ENCODE results near the gene CEP192. TPM values are rescaled to one million over a fixed set of nuclear protein-coding genes. Genes with fewer than 3 reads are reported as not detected.

The CEP192 gene
- total RNA-seq, 2 donors from 2014 or later = 20.1 to 27.2 TPM

GRCh38 chr18:13007248-13007560, 16.0 kb downstream of the CEP192 start:
- ATAC-seq (ENCODE audit: insufficient number of reproducible peaks, low FRiP score, low read depth) (no peak), DNase-seq (ENCODE audit: low spot score) (no peak)
- Histone ChIP-seq H3K4me3 (no peak overlapping the region), H3K36me3 (peaks cover 12% of the 10 kb centered on the region), H3K27ac (no peak overlapping the region), H3K9me3 (no peaks in the 10 kb centered on the region), H3K4me1 (ENCODE audit: control insufficient read depth in 1 of 2, low read depth in 2 of 2) (no peaks in the 10 kb centered on the region), H3K27me3 (replicated peaks; ENCODE audit: insufficient read depth) (no peaks in the 10 kb centered on the region)
- no peak for TF ChIP-seq CTCF (IDR thresholded peaks at IDR 0.05)

DNA sequence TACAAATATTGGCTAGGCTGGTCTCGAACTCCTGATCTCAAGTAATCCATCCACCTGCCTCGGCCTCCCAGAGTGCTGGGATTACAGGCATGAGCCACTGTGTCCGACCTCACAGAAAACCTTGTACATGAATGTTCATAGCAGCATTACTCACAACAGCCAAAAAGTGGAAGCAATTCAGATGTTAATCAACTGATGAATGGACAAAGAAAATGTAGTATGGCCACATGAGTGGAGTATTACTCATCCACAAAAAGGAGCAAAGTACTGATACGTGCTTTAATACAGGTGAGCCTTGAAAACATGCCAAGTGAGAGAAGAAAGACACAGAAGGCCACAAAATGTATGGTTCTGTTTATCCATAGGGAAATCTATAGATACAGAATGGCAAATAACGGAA, 20.6 kb downstream of the CEP192 start:
- H3K27me3 ChIP-seq (replicated peaks; ENCODE audit: insufficient read depth) = no peaks in the 10 kb centered on the region
- no peak overlapping the region for H3K4me3 ChIP-seq
- no peaks in the 10 kb centered on the region for H3K4me1 ChIP-seq (ENCODE audit: control insufficient read depth in 1 of 2, low read depth in 2 of 2)
- peaks cover 33% of the 10 kb centered on the region for H3K36me3 ChIP-seq
- TF ChIP-seq CTCF (IDR thresholded peaks at IDR 0.05) = no peak
- H3K9me3 ChIP-seq = no peaks in the 10 kb centered on the region
- H3K27ac ChIP-seq = no peak overlapping the region
- no peak for ATAC-seq (ENCODE audit: insufficient number of reproducible peaks, low FRiP score, low read depth)
- DNase-seq (ENCODE audit: low spot score) = no peak

DNA sequence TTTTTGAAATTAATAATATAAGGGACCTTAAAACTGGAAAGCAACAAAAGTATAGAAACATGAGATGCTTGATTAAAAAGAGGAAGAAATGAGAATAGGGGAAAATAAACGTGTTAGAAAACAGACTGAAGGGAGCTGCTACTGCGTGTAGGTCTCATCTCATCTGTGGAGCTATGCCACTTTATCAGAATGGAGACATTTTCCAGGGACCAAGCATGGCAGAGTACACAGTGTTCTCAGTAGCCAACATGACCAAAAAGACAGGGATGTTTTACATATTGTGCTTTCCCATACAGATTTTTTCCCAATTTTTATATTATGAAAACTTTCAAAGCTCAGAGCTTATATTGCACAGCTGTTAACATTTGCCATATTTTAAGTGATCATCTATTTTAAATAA, 23.1 kb downstream of the CEP192 start:
- no peaks in the 10 kb centered on the region for H3K27me3 ChIP-seq (replicated peaks; ENCODE audit: insufficient read depth)
- TF ChIP-seq CTCF (IDR thresholded peaks at IDR 0.05) = no peak
- no peak overlapping the region for H3K27ac ChIP-seq
- no peaks in the 10 kb centered on the region for H3K4me1 ChIP-seq (ENCODE audit: control insufficient read depth in 1 of 2, low read depth in 2 of 2)
- no peak for DNase-seq (ENCODE audit: low spot score)
- ATAC-seq (ENCODE audit: insufficient number of reproducible peaks, low FRiP score, low read depth) = no peak
- no peaks in the 10 kb centered on the region for H3K9me3 ChIP-seq
- H3K4me3 ChIP-seq = no peak overlapping the region
- H3K36me3 ChIP-seq = peaks cover 37% of the 10 kb centered on the region

DNA sequence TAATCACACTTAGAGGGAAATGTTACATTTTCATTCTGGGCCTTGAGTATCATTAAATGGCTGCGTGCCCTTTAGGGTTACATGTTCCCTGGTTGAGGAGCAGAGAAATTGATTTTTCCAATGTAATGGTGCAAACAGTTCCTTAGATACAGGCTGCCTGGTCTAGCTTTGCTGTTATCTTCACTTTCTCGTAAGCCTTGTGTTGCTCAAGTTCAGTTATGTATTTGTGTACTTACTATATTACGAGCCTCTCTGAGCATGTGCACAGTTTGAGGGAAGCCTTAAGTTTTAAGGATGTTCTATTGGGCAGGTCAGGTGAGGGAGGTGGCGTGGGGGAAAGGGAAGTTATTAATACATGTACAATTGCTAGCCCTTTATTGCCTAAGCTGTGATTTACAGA, 23.7 kb downstream of the CEP192 start:
- Histone ChIP-seq H3K4me3 (no peak overlapping the region), H3K27ac (no peak overlapping the region), H3K27me3 (replicated peaks; ENCODE audit: insufficient read depth) (no peaks in the 10 kb centered on the region), H3K36me3 (peaks cover 35% of the 10 kb centered on the region), H3K9me3 (no peaks in the 10 kb centered on the region), H3K4me1 (ENCODE audit: control insufficient read depth in 1 of 2, low read depth in 2 of 2) (no peaks in the 10 kb centered on the region)
- DNase-seq (ENCODE audit: low spot score) (no peak), ATAC-seq (ENCODE audit: insufficient number of reproducible peaks, low FRiP score, low read depth) (no peak)
- no peak for TF ChIP-seq CTCF (IDR thresholded peaks at IDR 0.05)

- no peaks in the 10 kb centered on the region for H3K9me3 ChIP-seq
- DNase-seq (ENCODE audit: low spot score) = no peak
- H3K4me3 ChIP-seq = no peak overlapping the region
- H3K4me1 ChIP-seq (ENCODE audit: control insufficient read depth in 1 of 2, low read depth in 2 of 2) = no peaks in the 10 kb centered on the region
- no peaks in the 10 kb centered on the region for H3K27me3 ChIP-seq (replicated peaks; ENCODE audit: insufficient read depth)
- peaks cover 35% of the 10 kb centered on the region for H3K36me3 ChIP-seq
- no peak for ATAC-seq (ENCODE audit: insufficient number of reproducible peaks, low FRiP score, low read depth)
- no peak overlapping the region for H3K27ac ChIP-seq
- TF ChIP-seq CTCF (IDR thresholded peaks at IDR 0.05) = no peak
These were observed 26.2 kb downstream of the CEP192 start for GRCh38 chr18:13017247-13017875.
